Ureter (tissue), 1 donor: ENCODE data around the gene PGRMC2. TPM values are rescaled to one million over a fixed set of nuclear protein-coding genes. Genes with fewer than 3 reads are reported as not detected.
A peak's percentile ranks its signal among the peaks of the same experiment; 100 is the strongest.

Experiments
- DNase-seq: peaks from one replicate; pipeline ENCODE4 v3.0.0-alpha.2; 2020; ENCODE audit warnings: low spot score
- total RNA-seq: library from RNA; stranded (reverse); gene quantifications from one replicate; pipeline ENCODE4 v1.2.4, GENCODE V29; 2023
- donor health status: DM: yes; HTN: yes; CAD: no.

The PGRMC2 gene
- total RNA-seq = 80.5 TPM

GRCh38 chr4:128287141-128287870 is at the start of gene PGRMC2:
TSS of gene PGRMC2 (minus strand) at chr4:128287813. CDS start at chr4:128287790, 23 bp downstream.
- DNase-seq = peak; percentile 54

- DNase-seq = no peak
Observed at GRCh38 chr4:128335541-128335940, 47.9 kb upstream of the PGRMC2 start.

GRCh38 chr4:128334256-128334655 is 46.6 kb upstream of the PGRMC2 start:
- DNase-seq = no peak

GRCh38 chr4:128333309-128334018 is 45.9 kb upstream of the PGRMC2 start:
- DNase-seq = no peak

GRCh38 chr4:128332081-128332480 is 44.5 kb upstream of the PGRMC2 start:
- no peak for DNase-seq

- no peak for DNase-seq
Observed at GRCh38 chr4:128329638-128330037, 42.0 kb upstream of the PGRMC2 start.

GRCh38 chr4:128328106-128328505 is 40.5 kb upstream of the PGRMC2 start:
- DNase-seq = no peak

- no peak for DNase-seq
Observed at GRCh38 chr4:128323401-128323800, 35.8 kb upstream of the PGRMC2 start.

- no peak for DNase-seq
Observed at GRCh38 chr4:128322986-128323385, 35.4 kb upstream of the PGRMC2 start.

GRCh38 chr4:128322311-128322710 is 34.7 kb upstream of the PGRMC2 start:
- no peak for DNase-seq

GRCh38 chr4:128320656-128321055 is 33.0 kb upstream of the PGRMC2 start:
- no peak for DNase-seq

- no peak for DNase-seq
Observed at GRCh38 chr4:128315756-128316520, 28.3 kb upstream of the PGRMC2 start.

- DNase-seq = no peak
Observed at GRCh38 chr4:128311659-128312403, 24.2 kb upstream of the PGRMC2 start.

GRCh38 chr4:128310266-128310697 is 22.7 kb upstream of the PGRMC2 start:
- no peak for DNase-seq

- DNase-seq = no peak
Observed at GRCh38 chr4:128309585-128309984, 22.0 kb upstream of the PGRMC2 start.

GRCh38 chr4:128308986-128309385 is 21.4 kb upstream of the PGRMC2 start:
- no peak for DNase-seq

GRCh38 chr4:128307123-128307571 is 19.5 kb upstream of the PGRMC2 start:
- DNase-seq = no peak

- DNase-seq = no peak
Observed at GRCh38 chr4:128305942-128306341, 18.3 kb upstream of the PGRMC2 start.

GRCh38 chr4:128303986-128304385 is 16.4 kb upstream of the PGRMC2 start:
- DNase-seq = no peak

- DNase-seq = no peak
Observed at GRCh38 chr4:128303405-128303785, 15.8 kb upstream of the PGRMC2 start.

GRCh38 chr4:128301979-128302378 is 14.4 kb upstream of the PGRMC2 start:
- DNase-seq = no peak

GRCh38 chr4:128299848-128300247 is 12.2 kb upstream of the PGRMC2 start:
- no peak for DNase-seq
